GM12878 (cell line): Measurements from ENCODE around the gene OSBP. TPM values are rescaled to one million over a fixed set of nuclear protein-coding genes. Genes with fewer than 3 reads are reported as not detected.

Source experiments
- ATF2 ChIP-seq: IDR thresholded peaks from 2 replicates; pipeline ENCODE4 v1.6.1; 2012; ENCODE audit warnings: low read length, inconsistent platforms
- ATF3 ChIP-seq: IDR thresholded peaks from 2 replicates; pipeline ENCODE4 v1.6.1; 2011; ENCODE audit warnings: low read depth, mild to moderate bottlenecking, low read length, moderate library complexity, borderline replicate concordance; ENCODE audit errors: extremely low read depth
- BACH1 ChIP-seq: fragments of 450-650 bp; IDR thresholded peaks from 2 replicates; pipeline ENCODE4 v1.6.1; 2017; ENCODE audit warnings: mild to moderate bottlenecking, borderline replicate concordance
- E2F4 ChIP-seq: IDR thresholded peaks from 2 replicates; pipeline ENCODE4 v1.6.1; 2012; ENCODE audit warnings: low read depth, low read length, improper control_type of control experiment
- HSF1 ChIP-seq: fragments of 150-350 bp; IDR thresholded peaks from 2 replicates; pipeline ENCODE4 v1.6.1; 2014; ENCODE audit warnings: mild to moderate bottlenecking, low read depth, low read length
- IKZF1 ChIP-seq: fragments of 450-650 bp; conservative IDR thresholded peaks from 2 replicates; pipeline ENCODE4 v1.6.1; 2017; ENCODE audit warnings: antibody characterized with exemption, mild to moderate bottlenecking
- IRF3 ChIP-seq: fragments of 450-650 bp; IDR thresholded peaks from 2 replicates; pipeline ENCODE4 v1.6.1; 2014; ENCODE audit warnings: mild to moderate bottlenecking
- IRF5 ChIP-seq: fragments of 450-650 bp; IDR thresholded peaks from 2 replicates; pipeline ENCODE4 v1.6.1; 2017; ENCODE audit warnings: borderline replicate concordance
- KLF5 ChIP-seq: fragments of 450-650 bp; IDR thresholded peaks from 2 replicates; pipeline ENCODE4 v1.6.1; 2014; ENCODE audit warnings: mild to moderate bottlenecking; ENCODE audit not compliant: partially characterized antibody
- MAX ChIP-seq: IDR thresholded peaks from 2 replicates; pipeline ENCODE4 v1.6.1; 2012; ENCODE audit warnings: low read depth, low read length, improper control_type of control experiment
- MEF2A ChIP-seq: IDR thresholded peaks from 2 replicates; pipeline ENCODE4 v1.6.1; 2011; ENCODE audit warnings: low read depth, mild to moderate bottlenecking, low read length, moderate library complexity; ENCODE audit not compliant: insufficient read depth
- NFIC ChIP-seq: IDR thresholded peaks from 2 replicates; pipeline ENCODE4 v1.6.1; 2012; ENCODE audit warnings: low read depth, mild to moderate bottlenecking, inconsistent platforms, low read length, moderate library complexity
- NR2F1 ChIP-seq: fragments of 450-650 bp; conservative IDR thresholded peaks from 2 replicates; pipeline ENCODE4 v1.6.1; 2017; ENCODE audit warnings: mild to moderate bottlenecking
- PAX5 ChIP-seq: IDR thresholded peaks from 2 replicates; pipeline ENCODE4 v1.6.1; 2011; ENCODE audit warnings: low read depth, low read length, borderline replicate concordance
- POLR2A ChIP-seq: IDR thresholded peaks from 2 replicates; pipeline ENCODE4 v1.6.1; 2011; ENCODE audit warnings: low read depth, mild to moderate bottlenecking, low read length
- POLR2AphosphoS5 ChIP-seq: IDR thresholded peaks from 2 replicates; pipeline ENCODE4 v1.6.1; 2011; ENCODE audit warnings: mild to moderate bottlenecking, low read length, inconsistent platforms
- RB1 ChIP-seq: fragments of 450-650 bp; formaldehyde crosslinking; IDR thresholded peaks from 2 replicates; pipeline ENCODE4 v1.6.1; 2017; ENCODE audit warnings: mild to moderate bottlenecking, borderline replicate concordance
- SREBF2 ChIP-seq: IDR thresholded peaks from 2 replicates; pipeline ENCODE4 v1.6.1; 2012; ENCODE audit warnings: mild to moderate bottlenecking, low read length
- SRF ChIP-seq, 2 experiments: IDR thresholded peaks; 2 replicates each; pipeline ENCODE4 v1.6.1; 2011; ENCODE audit warnings: low read depth in 2 of 2, low read length in 2 of 2, mild to moderate bottlenecking in 1 of 2, moderate library complexity in 1 of 2
- WRNIP1 ChIP-seq: IDR thresholded peaks from 2 replicates; pipeline ENCODE4 v1.6.1; 2011; ENCODE audit warnings: low read depth, low read length, improper control_type of control experiment, borderline replicate concordance
- ZBED1 ChIP-seq: IDR thresholded peaks from 2 replicates; pipeline ENCODE4 v1.6.1; 2016; ENCODE audit warnings: borderline replicate concordance
- ZNF217 ChIP-seq: fragments of 450-650 bp; IDR thresholded peaks from 2 replicates; pipeline ENCODE4 v1.6.1; 2017; ENCODE audit warnings: antibody characterized with exemption, mild to moderate bottlenecking
- ZSCAN29 ChIP-seq: fragments of 450-650 bp; IDR thresholded peaks from 2 replicates; pipeline ENCODE4 v1.6.1; 2017; ENCODE audit warnings: mild to moderate bottlenecking, moderate library complexity
- ZZZ3 ChIP-seq: IDR thresholded peaks from 2 replicates; pipeline ENCODE4 v1.6.1; 2011; ENCODE audit warnings: low read depth; ENCODE audit not compliant: control insufficient read depth, insufficient read length
- polyA plus RNA-seq, 11 experiments: library from polyadenylated mRNA; depleted of rRNA in 4 of 11; unstranded in 6 of 11; stranded (reverse) in 5 of 11; fragments of >200 nt; fragmentation: Nextera tagmentation in 4 of 11; fragmentation: Illumina TruSeq in 1 of 11; extraction: Ambion mirVana in 4 of 11; extraction: Trizol in 1 of 11; gene quantifications; 1 replicate in 1 of 11; 2 replicates in 10 of 11; pipeline versions ENCODE4 v1.2.1 to v1.2.3, GENCODE V29; 2011 to 2016; ENCODE audit warnings: inconsistent platforms in 2 of 11, missing spikeins in 2 of 11, low read depth in 1 of 11
- total RNA-seq, 4 experiments: library from RNA; depleted of rRNA in 3 of 4; stranded (reverse); fragments of >200 nt in 3 of 4; fragmentation: Illumina TruSeq in 1 of 4; extraction: Trizol in 1 of 4; gene quantifications; 2 replicates each; pipeline versions ENCODE4 v1.2.1 to v1.2.3, GENCODE V29; 2013 to 2021

The OSBP gene
- total and polyA plus RNA-seq, 10 of the 15 experiments (the other 5 are each of a cell fraction or from before 2014, with no cell fraction given): 5.9 to 41.2 (median 21.7) TPM

- TF ChIP-seq NFIC (0 out of 2 replicates have a peak, but pooled peaks have one; percentile 35), POLR2AphosphoS5 (no peak), ZNF217 (peak; percentile 96), HSF1 (no peak), E2F4 (no peak), IKZF1 (peak; percentile 83), NR2F1 (peak; percentile 51; the same call in 1 of the 2 replicates), POLR2A (no peak), ATF3 (no peak), IRF3 (no peak), BACH1 (peak; percentile 49; the same call in 1 of the 2 replicates), PAX5 (no peak), ATF2 (no peak; the same call in 1 of the 2 replicates), WRNIP1 (no peak), ZZZ3 (no peak), KLF5 (peak; percentile 24), ZSCAN29 (peak; percentile 92; the same call in 1 of the 2 replicates), SRF (IDR thresholded peaks at IDR 0.05; ENCODE audit: low read depth in 2 of 2, low read length in 2 of 2) (no peak), ZBED1 (no peak), MEF2A (no peak), IRF5 (no peak), MAX (0 out of 2 replicates have a peak, but pooled peaks have one; percentile 68), RB1 (peak; percentile 44; the same call in 1 of the 2 replicates), SREBF2 (peak; percentile 85)
These were observed 64.5 kb downstream of the OSBP start (continued) for GRCh38 chr11:59550842-59551658.
